GM12891 (cell line): Measurements from ENCODE around the gene ALDH3B2.

Experiments
- POLR2A ChIP-seq: IDR thresholded peaks from 2 replicates; pipeline ENCODE4 v1.6.1; 2011; ENCODE audit warnings: low read depth, low read length, control low read depth
- SPI1 ChIP-seq: IDR thresholded peaks from 2 replicates; pipeline ENCODE4 v1.6.1; 2011; ENCODE audit warnings: low read depth, low read length, control low read depth
- TAF1 ChIP-seq: IDR thresholded peaks from 2 replicates; pipeline ENCODE4 v1.6.1; 2011; ENCODE audit warnings: low read depth, low read length, control low read depth

- TF ChIP-seq POLR2A (no peak), TAF1 (no peak), SPI1 (no peak)
These were observed 39.2 kb downstream of the ALDH3B2 start for GRCh38 chr11:67635231-67635521.
